Activated CD4-positive, alpha-beta T cell treated with anti-CD3 and anti-CD28 coated beads for 48 hours (primary cell): ENCODE data around the gene SAMHD1.
"Not testable (repeated sequence)": the region's sequence is repeated elsewhere in the genome, so short reads cannot be mapped to it uniquely, and the experiment has no call there.

Experiments used
- DNase-seq: peaks from one replicate; pipeline ENCODE4 v3.0.0-alpha.2; 2020

Gene SAMHD1

DNA sequence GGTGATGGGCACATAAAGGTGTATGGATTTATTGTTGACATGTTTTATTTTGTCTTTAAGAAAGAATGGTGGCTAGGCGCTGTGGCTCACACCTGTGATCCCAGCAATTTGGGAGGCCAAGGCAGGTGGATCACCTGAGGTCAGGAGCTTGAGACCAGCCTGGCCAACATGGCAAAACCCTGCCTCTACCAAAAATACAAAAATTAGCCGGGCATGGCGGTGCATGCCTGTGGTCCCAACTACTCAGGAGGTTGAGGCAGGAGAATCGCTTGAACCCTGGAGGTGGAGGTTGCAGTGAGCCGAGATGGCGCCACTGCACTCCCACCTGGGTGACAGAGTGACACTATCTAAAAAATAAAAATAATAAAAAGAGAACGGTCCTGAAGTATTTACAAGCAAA is 45.4 kb downstream of the SAMHD1 start:
- DNase-seq: not testable (repeated sequence)

- not testable (repeated sequence) for DNase-seq
Measured at GRCh38 chr20:36905566-36905965, 45.9 kb downstream of the SAMHD1 start.

DNA sequence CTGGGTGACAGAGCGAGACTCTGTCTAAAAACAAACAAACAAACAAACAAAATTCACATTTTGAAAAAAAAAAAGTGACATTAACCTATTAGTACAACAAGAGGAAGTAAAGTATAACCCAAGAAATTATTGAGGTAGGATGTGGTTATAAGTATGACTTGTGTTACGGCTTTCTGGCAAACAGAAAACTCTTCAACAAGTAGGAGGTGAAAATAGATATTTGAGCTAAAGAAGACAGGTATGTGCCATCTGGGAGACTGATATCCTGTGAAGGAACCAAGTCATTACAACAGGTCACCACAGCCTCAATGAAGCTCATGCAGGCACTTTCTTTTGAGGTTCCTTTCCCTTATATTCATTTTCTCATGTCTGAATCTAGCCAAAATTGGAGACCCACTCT is 46.8 kb downstream of the SAMHD1 start:
- DNase-seq: no peak

DNA sequence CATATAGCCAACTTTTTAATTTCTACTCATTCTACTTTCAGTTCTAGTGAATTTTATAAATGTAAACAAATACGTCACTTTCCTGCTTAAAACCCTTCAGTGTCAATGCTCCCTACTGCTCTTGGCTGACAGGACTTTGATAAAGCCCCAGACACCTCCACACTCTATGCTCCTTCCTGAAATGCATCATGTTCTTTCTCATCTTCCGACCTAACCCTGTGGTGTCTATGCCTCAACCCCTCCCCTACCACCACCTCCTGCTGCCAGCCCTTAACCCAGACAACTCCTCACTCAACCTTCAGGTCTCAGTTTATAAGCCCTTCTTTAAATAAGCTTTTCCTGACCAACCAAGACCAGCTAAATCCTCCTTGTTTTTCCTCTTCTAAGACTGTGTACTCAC is 56.5 kb downstream of the SAMHD1 start:
- peak; percentile 13 for DNase-seq

DNA sequence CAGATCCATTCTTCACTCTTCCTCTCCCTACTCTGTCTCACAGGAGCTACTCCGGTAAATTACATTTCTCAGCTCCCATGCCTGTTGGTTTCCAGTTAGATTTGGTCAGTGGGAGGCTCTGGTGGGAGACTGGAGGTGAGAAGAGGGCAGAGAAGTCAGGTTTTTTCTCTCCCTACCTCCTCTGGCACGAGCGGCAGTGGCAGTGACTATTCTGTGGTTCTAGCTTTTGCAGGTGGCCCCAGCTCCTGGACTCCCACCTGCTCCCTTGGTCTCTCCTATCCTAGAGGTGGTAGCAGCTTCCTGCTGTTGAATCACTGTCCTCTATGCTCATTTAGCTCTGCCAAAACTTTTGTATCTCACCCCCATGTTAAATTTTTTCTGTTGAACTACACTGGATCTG is 57.7 kb downstream of the SAMHD1 start:
- no peak for DNase-seq

DNA sequence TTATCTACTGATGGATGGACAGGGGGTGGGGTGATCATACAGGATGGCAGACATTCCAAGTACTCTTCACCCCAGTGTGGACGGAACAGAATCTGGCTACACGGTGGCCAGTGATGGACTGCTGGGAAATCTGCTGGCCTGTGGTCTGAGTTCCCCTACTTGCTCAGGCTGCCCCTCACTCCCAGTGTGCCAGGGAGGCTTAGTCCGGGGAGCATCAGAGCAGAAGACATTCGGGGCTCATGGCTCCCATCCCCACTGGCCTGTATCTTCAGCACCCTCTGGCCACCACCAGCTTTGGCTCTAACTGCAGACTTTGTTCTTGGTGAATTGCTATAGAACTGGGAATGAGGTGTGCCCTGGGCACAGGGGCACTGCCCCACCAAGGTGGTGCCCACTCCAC is 60.3 kb downstream of the SAMHD1 start:
- no peak for DNase-seq

DNA sequence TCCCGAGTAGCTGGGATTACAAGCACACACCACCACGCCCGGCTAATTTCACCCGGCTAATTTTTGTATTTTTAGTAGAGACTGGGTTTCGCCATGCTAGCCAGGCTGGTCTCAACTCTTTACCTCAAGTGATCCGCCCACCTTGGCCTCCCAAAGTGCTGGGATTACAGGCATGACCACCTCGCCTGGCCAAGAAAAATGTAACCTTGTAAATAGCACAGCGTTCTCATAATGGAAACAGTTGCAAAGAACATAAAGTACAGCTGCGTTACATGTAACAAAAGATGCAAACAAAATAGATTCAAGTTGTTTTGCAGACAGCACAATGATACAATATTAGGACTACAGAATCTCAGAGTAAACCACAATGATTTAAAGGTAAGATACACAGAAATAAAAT is 60.9 kb downstream of the SAMHD1 start:
- no peak for DNase-seq

DNA sequence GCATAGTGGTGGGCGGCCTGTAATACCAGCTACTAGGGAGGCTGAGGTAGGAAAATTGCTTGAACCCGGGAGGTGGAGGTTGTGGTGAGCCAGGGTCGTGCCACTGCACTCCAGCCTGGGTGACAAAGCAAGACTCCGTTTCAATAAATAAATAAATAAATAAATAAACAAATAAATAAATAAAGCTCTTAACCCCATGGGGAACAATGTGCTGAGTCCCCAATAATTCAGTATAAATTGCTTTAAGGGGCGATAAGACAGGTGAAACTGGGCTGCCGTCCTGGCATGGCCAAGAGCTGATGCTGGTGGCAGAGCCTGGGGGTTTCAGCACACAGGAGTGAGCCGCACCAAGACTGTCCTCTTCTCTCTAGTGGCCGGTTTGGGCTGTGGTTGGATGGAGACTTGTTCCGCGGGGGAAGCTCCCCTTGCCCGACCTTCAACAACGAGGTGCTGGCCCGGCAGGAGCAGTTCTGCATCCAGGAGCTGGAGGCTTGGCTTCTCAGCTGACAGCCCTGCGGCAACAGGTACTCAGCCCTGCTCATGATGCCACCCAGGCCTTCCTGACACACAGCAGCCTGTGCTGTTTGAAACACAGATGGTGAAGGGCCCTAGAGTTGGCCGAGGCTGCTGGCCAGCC is 62.5 kb downstream of the SAMHD1 start:
- DNase-seq: no peak

GRCh38 chr20:36887752-36888090 is 63.8 kb downstream of the SAMHD1 start:
- no peak for DNase-seq

DNA sequence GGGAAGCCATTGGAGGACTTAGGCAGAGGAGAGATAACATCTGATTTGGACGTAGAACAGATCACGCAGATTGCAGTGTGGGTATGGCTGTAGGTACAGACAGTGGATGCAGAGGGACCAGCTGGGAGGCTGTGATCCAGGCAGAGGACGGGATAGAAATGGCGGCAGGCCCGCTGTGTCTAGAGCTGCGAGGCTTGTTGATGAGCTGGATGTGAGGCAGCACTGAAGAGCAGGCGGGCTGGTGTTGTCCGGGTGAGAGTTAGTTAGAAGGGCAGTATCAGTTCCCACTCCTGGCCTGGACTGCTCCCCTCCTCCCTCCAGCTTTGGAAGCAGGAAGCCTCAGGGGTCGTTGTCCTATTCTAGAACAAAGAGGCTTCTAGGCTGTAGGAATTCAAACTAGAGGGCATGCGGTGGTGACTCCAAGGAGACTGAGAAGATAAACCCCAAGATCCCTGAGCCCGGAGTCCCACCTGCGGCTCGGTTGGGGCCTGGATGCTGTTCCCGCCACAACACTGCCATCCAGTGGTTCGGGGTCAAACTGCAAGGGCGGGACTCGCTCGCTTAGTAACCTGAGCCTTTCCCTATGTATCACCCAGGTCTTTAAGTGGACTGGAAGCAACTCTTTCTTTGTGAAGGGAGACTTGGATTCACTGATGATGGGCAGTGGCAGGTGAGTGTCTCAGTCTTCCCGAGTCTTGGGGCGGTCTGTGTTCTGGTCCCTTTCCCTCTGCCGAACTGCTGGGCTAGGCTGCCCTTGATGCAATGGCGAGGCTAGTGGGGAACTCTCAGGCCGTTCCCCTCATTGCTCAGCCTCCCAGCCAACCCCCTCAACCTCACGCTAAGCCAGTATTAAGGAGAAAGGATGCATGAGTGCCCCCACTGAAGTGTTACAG is 64.4 kb downstream of the SAMHD1 start:
- DNase-seq: peak; percentile 90

DNA sequence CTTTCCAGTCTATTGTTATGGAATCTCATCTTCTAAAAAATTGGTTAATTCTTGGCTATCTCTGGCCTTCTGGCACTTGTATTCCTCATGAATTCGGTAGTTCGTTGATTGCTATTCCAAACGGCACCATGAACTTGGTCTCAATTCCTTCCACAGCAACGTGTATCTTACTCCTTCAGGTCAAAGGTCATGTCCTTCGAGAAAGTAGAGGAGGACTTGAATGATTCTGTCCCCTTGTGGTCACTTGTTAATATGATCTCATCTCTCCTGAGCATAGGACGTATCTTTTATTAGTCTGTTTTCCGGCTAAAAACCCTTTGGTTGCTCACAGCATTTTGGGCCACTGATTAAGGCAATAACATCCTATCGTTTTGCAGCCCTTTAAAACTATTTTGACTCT is 66.2 kb downstream of the SAMHD1 start:
- no peak for DNase-seq

GRCh38 chr20:36883977-36884535 is 67.5 kb downstream of the SAMHD1 start:
- DNase-seq: no peak

GRCh38 chr20:36881888-36882287 is 69.6 kb downstream of the SAMHD1 start:
- peak; percentile 41 for DNase-seq

DNA sequence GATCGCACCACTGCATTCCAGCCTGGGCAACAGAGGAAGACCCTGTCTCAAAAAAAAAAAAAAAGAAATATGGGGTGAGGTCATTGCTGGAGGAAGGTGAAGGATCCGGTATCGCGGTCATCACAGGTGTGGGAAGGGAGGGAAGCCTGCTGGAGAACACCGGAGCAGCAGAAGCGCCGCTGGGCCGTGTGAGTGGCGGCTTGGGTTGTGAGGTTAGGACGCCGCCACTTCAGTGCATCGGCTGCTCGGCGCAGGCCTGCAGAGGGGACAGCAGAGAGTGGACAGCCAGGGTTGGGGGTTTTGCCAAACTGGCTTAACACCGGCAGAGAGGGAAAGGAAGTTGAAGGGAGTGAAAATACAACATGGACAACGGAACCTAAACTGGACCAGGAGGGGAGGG is 70.2 kb downstream of the SAMHD1 start:
- DNase-seq: no peak

DNA sequence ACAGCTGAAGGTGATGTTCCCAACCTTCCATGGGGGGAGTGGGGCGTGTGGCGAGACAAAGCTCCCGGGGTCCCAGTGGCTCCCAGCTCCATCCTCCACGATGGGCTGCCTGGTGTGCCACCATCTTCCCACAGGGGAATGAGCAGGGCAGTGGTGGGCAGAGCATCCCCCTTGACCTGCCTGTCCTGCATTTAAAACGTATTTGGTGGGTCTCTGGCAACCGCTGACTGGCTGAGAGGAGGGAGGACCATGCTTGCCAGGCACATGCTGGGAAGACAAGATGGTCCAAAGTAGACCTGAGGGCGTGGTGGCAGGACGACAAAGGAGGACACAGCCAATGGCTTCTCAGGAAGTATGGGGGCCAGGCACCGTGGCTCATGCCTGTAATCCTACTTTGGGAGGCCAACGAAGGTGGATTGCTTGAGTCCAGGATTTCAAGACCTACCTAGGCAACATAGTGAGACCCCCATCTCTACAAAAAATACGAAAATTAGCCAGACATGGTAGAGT is 70.7 kb downstream of the SAMHD1 start:
- no peak for DNase-seq

DNA sequence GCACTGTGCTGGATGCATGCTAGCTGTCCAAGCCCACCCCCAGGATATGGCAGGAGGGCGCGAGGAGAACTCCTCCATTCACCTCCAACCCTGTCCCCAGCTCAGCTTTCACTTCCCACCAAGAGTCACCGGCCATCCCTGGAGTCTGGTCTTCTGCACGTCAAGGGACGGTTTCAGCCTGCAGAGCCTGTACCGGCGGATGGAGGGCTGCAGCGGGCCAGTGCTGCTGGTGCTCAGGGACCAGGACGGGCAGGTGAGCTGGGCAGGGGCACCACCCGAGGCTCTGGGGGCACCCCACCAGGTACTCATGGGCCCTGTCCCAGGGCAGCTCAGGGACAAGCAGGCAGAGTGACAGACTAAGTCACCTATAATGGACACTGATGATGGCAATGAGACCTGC is 72.6 kb downstream of the SAMHD1 start:
- no peak for DNase-seq

GRCh38 chr20:36876473-36876833 is 75.1 kb downstream of the SAMHD1 start:
- DNase-seq: no peak

GRCh38 chr20:36875702-36876472 is 75.6 kb downstream of the SAMHD1 start, which contains the start of gene TLDC2:
TSS of gene TLDC2 (plus strand) at chr20:36876138. CDS start at chr20:36876175, 37 bp downstream.
- no peak for DNase-seq

DNA sequence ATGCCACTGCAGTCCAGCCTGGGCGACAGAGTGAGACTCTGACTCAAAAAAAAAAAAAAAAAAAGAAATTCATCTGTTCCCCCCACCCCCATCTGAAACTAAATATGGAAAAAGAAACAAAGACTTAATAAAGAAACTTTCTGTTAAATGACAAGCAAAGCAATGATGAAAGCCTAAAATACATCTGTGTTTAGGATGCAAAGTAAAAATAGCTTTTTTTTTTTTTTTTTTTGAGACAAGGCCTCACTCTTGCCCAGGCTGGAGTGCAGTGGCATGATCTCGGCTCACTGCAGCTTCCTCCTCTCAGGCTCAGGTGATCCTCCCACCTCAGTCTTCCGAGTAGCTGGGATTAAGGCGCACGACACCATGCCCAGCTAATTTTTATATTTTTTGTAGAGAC is 76.4 kb downstream of the SAMHD1 start:
- DNase-seq: not testable (repeated sequence)

- DNase-seq: no peak
Measured at GRCh38 chr20:36873498-36874189, 77.9 kb downstream of the SAMHD1 start.

GRCh38 chr20:36872852-36873251 is 78.7 kb downstream of the SAMHD1 start:
- no peak for DNase-seq
